Occipital lobe (tissue), 2 donors: ENCODE results near the gene FAF1. TPM values are rescaled to one million over a fixed set of nuclear protein-coding genes. Genes with fewer than 3 reads are reported as not detected.

ENCODE experiments used
- DNase-seq: peaks from one replicate; lab custom pipeline; 2025; lab: John Stamatoyannopoulos, UW
- total RNA-seq: library from RNA; depleted of rRNA; stranded (reverse); fragments of >200 nt; gene quantifications from one replicate; pipeline ENCODE4 v1.2.3, GENCODE V29; 2014

FAF1 gene
- total RNA-seq, 1 donor from 2014 or later, result 40.4 TPM

GRCh38 chr1:50436489-50436888 is 523.6 kb downstream of the FAF1 start:
- DNase-seq, result no peak

GRCh38 chr1:50430010-50430405 is 530.1 kb downstream of the FAF1 start:
- DNase-seq, result no peak

GRCh38 chr1:50427818-50428779 is 532.0 kb downstream of the FAF1 start:
- no peak for DNase-seq

DNA sequence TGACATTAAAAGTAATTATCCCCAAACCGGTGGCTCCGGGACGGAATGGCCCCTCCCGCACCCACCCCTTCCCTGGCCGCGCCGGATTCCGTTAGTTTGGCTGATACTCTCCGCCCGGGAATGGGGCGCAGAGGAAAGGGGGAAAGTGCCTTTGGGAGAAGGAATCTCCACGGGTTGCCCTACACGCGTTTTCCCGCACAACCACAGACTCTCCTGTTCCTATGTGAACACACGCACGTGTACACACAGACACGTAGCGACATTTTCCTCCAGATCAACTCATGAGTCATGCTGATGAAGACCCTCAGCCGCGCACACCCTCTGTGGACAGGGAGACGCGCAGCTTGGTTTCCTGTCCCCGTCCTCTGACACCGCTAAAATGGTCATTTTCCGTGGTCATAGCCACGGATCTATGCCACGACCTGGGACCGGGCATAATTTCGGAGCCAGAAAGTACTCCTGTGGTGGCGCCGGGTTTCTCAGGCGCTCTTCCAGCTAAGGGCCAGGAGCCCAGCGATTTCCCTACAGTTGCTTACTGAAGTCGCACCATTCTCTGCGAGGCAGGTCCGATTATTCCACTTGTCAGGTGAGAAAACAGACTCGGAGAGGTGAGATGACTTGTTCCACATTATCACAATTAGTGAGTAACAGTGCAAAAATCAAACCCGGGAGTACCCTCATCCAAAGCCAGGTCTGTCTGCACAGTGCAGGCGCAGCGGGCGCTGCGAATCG is 532.8 kb downstream of the FAF1 start:
- DNase-seq, result no peak

DNA sequence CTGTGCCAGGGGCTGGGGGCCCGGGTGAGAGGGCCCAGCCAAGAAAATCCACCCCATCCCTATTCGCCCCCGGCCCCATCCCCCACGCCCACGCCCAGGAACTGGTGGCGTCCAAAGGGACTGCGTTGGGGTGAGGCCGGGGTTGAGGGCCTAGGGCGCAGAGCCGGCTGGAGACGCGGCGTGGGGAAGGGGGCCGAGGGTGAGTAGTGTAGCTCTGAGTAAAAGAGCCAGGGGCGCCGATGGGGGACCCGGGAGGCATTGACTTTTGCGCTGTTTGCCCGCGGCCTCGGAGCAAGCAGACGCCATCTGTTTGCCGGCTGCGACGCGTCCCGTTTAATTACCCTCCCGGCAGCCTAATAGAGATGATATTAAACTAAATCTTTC is 533.4 kb downstream of the FAF1 start:
- no peak for DNase-seq

DNA sequence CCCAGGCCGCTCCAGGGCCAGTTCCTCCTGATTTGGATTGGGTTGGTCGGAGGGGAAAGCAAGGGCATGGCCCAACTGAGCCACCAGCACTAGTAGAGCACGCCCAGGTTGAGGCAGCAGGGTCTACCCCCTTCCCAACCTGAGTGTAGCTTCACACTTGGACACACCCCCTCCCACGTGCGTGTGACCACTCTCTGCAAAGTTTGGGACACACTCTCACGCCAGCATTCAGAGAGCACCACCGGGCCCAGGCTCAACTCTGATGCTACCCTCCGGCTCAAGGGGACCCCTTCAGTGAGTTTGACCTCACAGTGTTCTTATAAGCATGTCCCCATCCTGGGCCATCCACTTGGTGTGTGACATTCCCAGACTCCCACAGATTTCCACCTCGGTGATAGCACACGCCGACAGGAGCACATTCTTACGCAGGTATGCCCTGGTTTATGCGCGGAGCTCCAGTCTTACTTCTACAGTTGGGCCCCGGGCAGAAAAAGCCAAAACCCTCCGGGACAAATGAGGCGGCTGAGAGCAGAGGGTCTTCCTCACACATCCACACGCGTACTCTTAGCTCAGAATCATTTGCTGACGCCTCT is 533.9 kb downstream of the FAF1 start:
- DNase-seq, result no peak

DNA sequence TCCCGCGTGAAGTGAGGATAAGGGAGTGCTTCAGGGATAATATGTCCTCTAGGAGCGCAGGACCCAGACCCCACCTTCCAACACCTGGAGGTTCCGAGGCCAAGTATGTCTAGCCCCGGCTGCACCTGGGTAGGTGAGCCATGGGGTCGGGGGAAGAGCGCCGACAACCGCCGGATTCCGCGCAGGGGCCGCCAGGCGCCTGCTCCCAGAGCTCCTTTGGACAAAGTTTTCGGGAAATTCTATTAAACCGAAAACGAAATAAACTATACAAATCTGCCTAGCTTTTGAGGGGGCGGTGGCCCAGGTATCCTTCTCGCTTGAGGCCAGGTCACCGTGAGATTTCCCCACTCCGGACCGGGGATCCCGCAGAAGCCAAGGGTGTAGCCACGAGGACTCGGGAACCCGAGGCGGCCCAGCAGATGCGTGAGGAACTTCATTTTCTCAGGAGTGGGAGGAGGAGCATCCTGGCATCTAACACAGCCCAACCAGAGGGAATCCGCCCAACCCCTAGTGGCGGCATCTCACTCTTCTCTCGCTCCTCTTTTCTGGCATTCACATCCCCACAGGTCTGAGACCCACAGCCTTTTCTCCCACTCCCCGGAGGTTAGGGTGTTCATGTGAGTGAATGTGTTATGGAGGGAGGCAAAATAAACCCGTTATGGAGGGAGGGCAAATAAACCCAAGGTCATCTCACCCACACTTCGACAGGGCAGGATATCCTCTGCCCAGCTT is 534.5 kb downstream of the FAF1 start:
- no peak for DNase-seq

GRCh38 chr1:50424884-50425375 is 535.1 kb downstream of the FAF1 start:
- no peak for DNase-seq

DNA sequence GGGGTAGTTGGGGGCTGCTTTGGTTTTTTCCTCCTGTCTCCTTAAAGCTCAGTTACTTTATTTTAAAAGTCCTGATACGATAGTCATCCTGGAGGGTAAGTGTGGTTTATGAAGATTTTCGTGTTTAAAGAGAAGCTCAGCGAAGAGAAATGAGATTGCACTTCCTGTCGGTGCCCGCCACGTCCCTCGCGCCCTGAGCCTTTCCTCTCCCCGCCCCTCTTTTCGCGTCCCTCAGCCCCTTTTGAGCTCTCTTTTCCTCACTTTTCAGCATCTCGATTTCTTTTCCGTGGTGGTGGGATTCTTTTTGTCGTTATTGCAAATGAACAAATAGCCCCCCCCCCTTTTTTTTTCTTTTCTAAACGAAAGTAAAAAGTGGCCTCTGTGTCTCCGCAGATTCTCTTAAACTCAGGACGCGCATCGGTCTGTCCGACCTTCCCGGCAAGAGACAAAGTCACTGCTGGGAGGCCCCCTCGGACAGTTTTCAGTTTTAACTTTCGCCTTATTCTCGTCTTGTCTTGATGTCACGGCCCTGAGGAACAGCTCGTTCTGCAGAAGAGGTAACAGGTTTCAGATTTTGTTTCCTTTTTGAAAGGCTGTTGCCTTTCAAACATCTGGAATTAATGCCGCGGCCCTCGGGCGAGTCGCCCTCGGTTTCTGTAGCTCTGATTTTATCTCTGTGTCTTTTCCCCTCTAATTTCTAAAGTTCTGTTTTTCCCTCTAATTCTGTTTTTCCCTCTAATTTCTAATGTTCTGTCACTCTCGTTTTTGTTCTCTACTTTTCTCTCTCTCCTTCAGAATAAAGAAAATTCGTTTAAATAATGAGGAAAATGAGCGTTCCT is 535.8 kb downstream of the FAF1 start:
- no peak for DNase-seq

DNA sequence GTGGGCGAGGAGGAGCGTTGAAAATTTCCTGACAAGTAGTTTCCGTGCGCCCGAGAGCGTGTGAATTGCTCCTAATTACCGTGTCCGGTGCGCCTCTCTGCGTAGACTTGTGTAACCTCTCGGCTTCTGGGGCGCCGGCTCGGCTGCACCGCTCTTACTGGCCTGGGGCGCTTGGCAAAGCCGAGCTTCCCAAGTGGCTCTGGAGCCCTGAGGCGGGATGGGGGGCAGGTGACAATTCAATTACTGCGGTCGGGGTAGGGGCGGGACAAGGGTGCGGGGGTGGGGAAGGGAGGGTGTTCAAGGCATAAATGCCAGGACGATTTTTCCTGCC is 536.4 kb downstream of the FAF1 start:
- no peak for DNase-seq

DNA sequence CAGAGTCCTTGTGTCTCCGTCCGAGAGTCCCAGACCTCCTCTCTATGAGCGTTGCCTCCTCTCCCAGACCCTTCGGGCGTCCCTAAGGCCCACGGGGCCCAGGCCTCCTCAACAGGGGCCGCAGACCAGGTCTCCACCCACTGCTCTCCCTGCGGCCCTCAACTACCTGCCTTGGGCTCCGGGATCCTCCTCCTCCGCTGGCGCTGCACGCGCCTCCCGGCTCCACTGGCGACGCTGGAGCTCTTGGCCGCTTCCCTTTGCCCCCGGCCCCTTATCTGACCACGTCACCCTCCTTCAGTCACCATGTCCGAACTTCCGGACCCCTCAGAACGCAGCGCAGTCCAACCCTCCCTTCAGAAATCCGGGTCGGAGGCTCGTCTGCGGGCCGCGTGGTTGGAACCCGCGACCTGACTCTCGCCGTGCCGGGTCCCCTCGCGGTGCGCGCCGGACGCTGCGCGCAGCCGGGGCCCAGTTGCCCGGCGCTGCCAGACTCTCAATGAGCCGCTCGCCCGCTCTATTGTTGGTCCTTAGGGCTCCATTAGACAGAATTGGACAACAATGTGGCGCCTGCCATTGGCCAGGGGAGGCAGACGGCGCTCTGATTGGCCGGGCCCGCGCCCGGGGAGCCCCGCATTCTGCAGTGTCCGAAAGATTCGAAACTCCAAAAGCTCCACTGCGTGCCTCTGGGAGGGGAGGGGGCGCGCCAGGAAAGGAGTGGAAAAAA is 537.0 kb downstream of the FAF1 start, which contains the start of gene DMRTA2:
DMRTA2 (minus strand) TSS at position 498 of the 724 bp plus-strand sequence. CDS start 1,907 bp downstream, outside the sequence.
- peak; percentile 12 for DNase-seq

DNA sequence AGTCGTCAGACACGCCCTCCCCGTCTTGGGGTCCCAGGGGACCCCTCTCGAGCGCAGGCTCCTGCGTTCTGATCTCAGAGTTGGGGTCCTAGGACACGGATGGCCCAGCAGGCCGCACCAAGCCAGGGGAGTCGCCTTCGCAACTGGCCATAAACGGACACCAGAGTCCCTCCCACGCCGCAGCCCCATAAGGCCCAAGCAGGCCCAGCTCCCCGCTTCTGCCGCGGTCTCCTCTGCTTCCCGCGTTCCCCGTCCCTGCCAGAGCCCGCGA is 537.5 kb downstream of the FAF1 start:
- no peak for DNase-seq

DNA sequence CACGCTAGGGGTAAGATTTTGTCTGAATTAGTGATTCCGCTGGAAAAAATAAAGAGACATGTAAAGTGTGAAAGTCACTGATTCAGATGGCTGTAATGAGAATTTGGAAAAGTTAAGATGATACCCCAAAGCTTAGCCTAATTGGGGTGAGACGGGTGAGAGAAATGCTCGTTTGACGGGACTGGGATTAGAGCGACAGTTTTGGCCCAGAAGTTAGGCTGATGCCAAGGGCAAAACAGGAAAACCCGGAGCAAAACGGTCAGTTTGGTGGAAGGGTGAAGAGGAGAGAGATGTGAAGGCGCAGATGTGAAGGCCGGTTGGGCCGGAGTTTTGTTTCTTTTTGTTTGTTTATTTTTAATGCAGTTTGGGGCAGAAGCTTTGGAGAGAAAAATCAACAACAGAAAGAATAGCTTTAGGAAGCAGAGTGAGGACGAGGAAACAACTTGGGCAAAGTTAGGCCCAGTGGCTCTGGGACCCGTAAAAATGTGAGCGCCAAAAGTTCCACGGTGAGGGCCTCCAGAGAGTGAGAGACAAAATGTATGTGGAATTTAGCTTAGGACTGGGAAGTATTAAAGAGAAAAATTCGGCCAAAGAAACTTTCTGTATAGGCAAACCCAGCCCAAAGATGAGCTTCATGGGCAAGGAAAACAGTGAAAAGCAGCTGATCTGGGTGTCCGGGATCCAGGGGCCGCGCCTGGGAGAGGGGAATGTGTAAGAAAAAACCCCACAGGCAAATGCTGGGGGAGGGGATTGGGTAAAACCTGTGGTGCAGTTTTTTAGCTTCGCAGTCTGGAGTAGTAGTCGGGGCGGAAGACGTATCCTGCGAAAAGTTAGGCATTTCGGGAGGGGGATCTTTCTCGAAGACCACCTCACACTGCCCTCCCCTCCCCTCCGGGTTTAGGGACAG is 538.0 kb downstream of the FAF1 start:
- DNase-seq, result no peak

GRCh38 chr1:50421366-50421748 is 538.7 kb downstream of the FAF1 start:
- no peak for DNase-seq

GRCh38 chr1:50420689-50421365 is 539.2 kb downstream of the FAF1 start:
- no peak for DNase-seq

DNA sequence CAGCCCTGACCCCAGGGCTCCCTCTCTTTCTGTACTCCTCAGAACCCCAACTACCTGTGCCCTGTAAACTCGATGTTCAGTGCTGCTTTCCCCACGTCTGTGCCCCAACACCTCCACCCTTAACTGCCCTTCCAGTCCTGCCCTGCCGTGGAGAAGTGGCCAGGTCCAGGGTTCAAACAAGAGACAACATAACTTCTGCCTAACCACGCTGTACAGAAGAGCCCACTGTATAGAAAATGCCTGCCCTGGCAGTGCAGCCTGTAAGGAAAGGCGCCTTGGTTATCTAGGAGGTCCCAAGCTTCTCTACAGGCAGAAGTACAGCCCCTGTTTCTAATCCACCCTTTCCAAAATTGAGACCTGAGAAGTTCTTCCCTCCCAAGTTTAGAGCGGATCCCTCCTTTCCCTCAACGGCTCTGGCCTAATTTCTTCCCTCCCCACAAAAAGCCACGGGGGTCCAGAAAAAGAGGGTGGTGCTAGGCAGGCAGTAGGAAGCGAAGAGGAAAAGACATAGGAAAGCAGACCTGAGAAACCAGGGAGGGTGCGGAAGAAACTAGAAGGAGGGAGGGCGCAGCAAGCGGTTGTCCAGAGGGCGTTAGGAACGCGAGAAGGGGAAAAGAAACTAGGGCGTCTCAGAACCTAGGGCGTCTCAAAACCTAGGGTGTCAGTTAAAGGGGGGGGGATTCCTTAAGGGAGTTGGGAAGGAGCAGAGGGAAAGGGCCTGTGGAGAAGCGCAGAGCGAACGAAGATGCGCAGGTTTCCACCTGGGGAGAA is 540.0 kb downstream of the FAF1 start:
- DNase-seq, result no peak

DNA sequence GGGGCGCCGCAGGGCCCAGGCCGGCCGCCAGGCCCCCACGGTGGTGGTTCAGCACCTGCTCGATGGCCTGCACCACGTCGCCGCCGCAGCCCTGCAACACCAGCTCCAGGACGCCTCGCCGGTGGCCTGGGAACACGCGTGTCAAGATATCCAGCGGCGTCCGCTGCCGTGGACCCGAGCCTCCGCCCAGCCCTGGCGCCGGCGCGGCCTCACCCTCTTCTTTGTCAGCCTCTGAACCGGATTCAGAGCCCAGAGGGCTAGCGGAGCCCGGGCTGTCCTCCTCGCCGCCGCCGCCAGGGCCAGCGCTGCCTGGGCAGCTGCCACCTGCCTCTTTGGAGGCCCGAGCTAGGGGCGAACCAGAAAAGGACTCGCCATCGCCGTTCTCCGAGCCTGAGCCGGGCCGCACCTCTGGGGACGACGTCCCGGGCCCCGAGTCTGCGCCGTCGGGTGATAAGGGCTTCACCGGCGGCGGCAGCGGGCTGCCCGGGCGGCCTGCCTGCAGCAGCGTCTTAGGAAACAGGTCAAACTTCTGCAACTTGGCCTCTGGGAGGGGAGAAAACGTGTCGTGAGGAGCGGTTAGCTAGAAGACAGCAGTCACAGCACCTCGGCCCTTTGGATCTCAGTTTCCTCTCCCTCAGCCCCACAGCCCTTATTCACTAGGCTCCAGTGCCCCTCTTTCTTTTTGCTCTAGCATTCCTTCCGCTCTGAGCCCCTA is 540.7 kb downstream of the FAF1 start:
- DNase-seq, result no peak
